Fibroblast of villous mesenchyme (primary cell): ENCODE data around the gene FRMD1. TPM values are rescaled to one million over a fixed set of nuclear protein-coding genes. Genes with fewer than 3 reads are reported as not detected.
A peak's percentile ranks its signal among the peaks of the same experiment; 100 is the strongest.

Experiments used
- DNase-seq: peaks from one replicate; pipeline ENCODE4 v3.0.0-alpha.2; 2010; ENCODE audit warnings: low read depth
- H3K4me3 ChIP-seq: 2 replicates; pipeline ENCODE4 v1.5.1; 2011; ENCODE audit warnings: low read depth, mild to moderate bottlenecking, low read length
- CTCF ChIP-seq: IDR thresholded peaks from 2 replicates; pipeline ENCODE4 v1.5.1; 2012; ENCODE audit warnings: low read depth, mild to moderate bottlenecking, low read length; ENCODE audit not compliant: insufficient read depth
- total RNA-seq: library from RNA; depleted of rRNA; stranded (reverse); fragments of >200 nt; gene quantifications from 2 replicates; pipeline ENCODE4 v1.2.3, GENCODE V29; 2012

Gene FRMD1
- total RNA-seq, 1 donor, result not detected

- H3K4me3 ChIP-seq, result no peak overlapping the region
- TF ChIP-seq CTCF, result no peak
- peak; percentile 20 for DNase-seq
Measured at GRCh38 chr6:168105813-168106632, 27.0 kb upstream of the FRMD1 start.

- H3K4me3 ChIP-seq, result no peak overlapping the region
- DNase-seq, result no peak
- TF ChIP-seq CTCF, result no peak
Measured at GRCh38 chr6:168104636-168105035, 25.6 kb upstream of the FRMD1 start.

- no peak for TF ChIP-seq CTCF
- H3K4me3 ChIP-seq, result no peak overlapping the region
- DNase-seq, result no peak
Measured at GRCh38 chr6:168103050-168103830, 24.2 kb upstream of the FRMD1 start.

GRCh38 chr6:168102315-168102985 lies 23.4 kb upstream of the FRMD1 start:
- no peak for TF ChIP-seq CTCF
- no peak for DNase-seq
- no peak overlapping the region for H3K4me3 ChIP-seq

- no peak for TF ChIP-seq CTCF
- DNase-seq, result no peak
Measured at GRCh38 chr6:168101590-168102314, 22.7 kb upstream of the FRMD1 start.

More at GRCh38 chr6:168101590-168102314, 22.7 kb upstream of the FRMD1 start:
- no peak overlapping the region for H3K4me3 ChIP-seq
